A172 (cell line): ENCODE data around the gene ACADM. TPM values are rescaled to one million over a fixed set of nuclear protein-coding genes. Genes with fewer than 3 reads are reported as not detected.
"Not testable (repeated sequence)": the region's sequence is repeated elsewhere in the genome, so short reads cannot be mapped to it uniquely, and the experiment has no call there.

Experiments used
- DNase-seq: peaks from one replicate; pipeline ENCODE4 v3.0.0-alpha.2; 2015; ENCODE audit warnings: low spot score
- total RNA-seq: library from RNA; depleted of rRNA; stranded (reverse); fragments of >200 nt; shearing (Covaris generic); gene quantifications from 2 replicates; pipeline ENCODE4 v1.2.3, GENCODE V29; 2014

Gene ACADM
- total RNA-seq, 1 experiment from 2014 or later = 33.6 TPM

DNA sequence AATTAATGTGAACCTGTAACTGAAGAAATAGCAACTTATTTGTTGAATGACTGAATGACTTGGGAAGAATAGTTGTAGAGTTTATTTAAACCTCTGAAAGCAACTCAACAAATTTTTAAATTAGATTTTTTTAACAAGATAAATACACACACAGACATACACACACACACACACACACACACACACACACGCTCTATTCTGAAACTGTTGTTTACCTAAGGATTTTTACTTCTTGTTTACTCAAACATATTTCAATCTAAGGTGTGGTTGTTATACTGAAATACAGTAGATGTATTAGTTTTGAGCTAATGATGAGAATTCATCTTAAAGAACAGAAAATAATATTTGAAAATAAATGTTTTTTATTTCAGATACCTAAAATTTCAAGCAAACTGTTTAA, 11.5 kb downstream of the ACADM start:
- no peak for DNase-seq

DNA sequence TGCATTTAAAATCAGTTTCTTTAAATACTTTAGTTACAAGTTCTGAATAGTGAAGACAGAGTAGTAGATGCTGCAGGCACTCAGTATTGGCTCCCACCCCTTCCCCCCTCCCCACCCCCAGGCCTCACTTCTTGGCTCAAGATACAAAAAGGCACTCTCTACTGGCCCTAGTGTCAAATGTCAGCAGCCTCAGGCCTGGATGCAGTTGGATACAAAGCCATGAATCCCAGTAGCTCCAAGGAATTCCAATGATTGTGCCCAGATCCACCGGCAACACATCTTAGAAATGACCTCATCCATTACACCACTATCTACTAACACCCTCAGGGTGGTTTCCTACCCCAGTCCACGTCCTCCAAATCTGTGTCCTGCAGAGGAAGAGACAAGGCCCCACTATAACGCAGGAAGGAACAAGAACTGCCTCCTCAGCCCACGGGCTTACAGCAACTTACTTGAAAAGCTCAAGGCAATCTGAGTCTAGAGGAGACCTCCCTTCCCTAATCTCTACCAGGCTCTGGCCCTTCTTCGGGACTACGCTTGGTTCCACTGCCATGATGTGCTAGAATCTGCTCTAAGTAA, 17.6 kb downstream of the ACADM start:
- DNase-seq = no peak

DNA sequence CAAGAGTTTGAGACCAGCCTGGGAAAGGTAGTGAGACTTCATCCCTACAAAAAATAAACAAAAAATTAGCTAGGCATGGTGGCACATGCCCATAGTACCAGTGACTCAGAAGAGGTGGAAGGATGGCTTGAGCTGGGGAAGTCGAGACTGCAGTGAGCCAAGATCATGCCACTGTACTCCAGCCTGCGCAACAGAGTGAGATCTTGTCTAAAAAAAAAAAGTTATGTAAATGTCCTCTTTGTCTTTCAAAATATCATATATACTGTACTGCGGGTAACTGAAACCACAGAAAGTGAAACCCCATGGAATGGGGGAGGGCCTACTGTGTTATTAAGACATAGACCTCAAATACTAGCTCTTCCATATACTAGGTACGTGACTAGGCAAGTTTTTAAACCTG, 20.8 kb downstream of the ACADM start:
- no peak for DNase-seq

DNA sequence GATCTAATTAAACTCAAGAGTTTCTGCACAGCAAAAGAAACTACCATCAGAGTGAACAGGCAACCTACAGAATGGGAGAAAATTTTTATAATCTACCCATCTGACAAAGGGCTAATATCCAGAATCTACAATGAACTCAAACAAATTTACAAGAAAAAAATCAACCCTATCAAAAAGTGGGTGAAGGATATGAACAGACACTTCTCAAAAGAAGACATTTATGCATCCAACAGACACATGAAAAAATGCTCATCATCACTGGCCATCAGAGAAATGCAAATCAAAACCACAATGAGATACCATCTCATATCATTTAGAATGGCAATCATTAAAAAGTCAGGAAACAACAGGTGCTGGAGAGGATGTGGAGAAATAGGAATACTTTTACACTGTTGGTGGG, 32.7 kb downstream of the ACADM start:
- DNase-seq = not testable (repeated sequence)

DNA sequence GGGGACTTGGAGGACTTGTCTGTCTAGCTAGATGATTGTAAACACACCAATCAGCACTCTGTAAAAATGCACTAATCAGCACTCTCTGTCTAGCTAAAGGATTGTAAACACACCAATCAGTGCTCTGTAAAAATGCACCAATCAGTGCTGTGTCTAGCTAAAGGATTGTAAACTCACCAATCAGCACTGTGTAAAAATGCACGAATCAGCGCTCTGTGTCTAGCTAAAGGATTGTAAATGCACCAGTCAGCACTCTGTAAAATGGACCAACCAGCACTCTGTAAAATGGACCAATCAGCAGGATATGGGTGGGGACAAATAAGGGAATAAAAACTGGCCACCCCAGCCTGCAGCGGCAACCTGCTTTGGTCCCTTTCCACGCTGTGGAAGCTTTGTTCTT, 34.0 kb downstream of the ACADM start:
- DNase-seq = not testable (repeated sequence)

DNA sequence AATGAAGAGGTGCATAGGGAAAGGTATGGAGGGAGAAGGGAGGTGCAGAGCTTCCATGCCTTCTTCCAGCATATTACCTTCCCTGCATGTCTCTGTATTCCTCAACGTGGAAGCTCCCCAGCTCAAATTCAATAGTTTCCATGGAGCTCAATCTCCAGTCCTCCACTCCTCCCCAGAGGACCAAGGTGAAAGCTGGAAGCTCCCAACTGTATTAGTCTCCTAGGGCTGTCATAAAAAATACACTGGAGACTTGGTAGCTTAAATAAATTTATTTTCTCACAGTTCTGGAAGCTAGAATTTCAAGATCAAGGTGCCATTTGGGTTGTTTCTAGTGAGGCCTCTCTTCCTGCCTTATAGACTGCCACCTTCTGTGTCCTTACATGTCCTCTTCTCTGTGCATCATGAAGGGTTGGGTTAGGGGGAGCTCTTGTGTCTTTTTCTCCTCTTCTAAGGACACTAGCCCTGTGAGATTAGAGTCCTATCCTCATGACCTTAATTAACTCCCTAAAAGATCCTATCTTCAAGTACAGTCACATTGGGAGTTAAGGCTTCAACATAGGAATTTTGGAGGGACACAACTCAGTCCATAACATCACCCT, 39.6 kb downstream of the ACADM start:
- DNase-seq = no peak

DNA sequence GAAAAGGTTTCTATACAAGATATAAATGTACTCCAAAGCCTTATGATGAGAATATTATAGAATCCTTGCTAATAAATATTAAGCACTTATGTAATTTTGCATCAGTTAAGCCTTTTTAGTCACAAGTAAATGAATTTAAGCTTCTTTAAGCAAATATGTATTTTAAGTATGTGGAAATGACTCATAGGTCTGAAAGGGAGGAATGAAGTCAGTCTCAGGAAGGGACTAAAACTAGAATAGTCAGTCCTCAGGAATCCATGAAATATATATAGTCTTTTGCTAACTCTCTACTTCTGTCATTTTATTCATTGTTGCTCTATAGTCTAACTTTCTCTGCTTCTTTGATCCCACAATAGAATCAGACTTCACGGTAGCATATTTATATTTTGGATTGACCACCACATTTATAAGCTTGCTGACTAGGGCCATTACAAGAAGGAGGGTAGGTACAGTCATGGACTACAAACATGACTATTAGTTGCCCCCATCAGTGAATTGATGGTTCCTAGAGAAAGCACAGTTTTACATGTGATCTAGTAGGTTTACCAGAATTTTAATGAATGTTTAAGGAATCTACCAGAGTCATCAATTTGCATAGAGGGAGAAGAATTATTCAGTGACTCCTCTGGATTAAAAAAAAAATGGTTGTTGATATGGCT, 41.3 kb downstream of the ACADM start:
- DNase-seq = peak; percentile 71

DNA sequence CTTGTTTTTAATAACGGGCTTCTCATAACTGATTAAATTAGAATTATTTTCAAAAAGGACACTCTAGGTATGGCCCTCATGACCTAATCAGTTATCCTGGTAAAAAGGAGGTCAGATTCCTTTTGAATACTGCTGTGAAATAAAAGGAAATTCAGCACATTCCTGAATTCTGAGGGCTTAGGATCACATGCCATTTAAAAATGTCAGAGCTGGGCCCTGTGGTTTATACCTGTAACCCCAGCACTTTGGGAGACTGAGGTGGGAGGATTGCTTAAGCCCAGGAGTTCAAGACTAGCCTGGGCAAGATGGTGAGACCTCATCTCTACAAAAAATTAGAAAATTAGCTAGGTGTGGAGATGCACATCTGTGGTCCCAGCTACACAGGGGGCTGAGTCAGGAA, 43.5 kb downstream of the ACADM start:
- DNase-seq = no peak

DNA sequence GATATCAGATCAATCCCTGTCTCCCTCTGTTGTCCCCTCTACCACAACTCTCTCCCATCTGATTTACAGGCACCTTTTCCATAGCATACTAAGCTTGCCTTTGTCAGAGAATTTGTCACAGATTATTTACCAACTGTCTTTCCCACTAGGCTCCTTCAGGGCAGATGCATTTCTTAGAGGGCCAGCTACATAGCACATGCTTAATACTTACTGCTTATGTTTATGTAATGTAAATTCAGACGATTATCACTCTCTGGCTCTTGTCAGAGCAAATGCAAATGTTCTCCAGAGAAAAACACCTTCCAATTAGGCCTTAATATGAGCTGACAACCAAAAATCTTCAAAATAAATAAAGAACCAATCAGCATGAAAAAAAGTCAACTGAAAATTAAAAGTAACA, 46.3 kb downstream of the ACADM start:
- DNase-seq = no peak

DNA sequence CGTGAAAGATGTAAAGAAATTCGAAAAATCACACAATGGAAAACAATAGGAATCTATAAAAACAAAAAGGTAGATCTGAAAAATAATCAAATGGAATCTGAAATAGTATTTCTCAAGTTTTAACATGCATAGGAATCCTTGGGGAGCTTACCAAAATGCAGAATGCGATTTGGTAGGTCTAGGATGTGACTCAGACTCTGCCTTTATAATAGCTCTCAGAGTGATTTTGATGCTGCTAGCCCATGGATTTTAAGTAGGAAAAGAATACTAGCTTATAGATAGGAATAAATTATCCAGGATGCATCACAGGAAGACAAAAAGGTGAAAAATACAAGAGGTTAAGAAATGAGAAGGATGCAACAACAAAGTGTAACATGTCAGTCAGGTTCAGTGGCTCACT, 47.5 kb downstream of the ACADM start:
- DNase-seq = no peak

DNA sequence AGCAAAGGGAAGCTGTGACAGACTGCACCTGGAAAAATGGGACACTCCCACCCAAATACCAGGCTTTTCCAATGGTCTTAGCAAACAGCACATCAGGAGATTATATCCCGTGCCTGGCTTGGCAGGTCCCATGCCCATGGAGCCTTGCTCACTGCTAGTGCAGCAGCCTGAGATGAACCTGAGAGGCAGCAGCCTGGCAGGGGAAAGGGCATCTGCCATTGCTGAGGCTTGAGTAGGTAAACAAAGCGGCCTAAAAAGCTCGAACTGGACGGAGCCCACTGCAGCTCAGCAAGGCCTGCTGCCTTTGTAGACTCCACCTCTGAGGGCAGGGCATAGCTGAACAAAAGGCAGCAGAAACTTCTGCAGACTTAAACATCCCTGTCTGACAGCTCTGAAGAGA, 53.3 kb downstream of the ACADM start:
- not testable (repeated sequence) for DNase-seq

DNA sequence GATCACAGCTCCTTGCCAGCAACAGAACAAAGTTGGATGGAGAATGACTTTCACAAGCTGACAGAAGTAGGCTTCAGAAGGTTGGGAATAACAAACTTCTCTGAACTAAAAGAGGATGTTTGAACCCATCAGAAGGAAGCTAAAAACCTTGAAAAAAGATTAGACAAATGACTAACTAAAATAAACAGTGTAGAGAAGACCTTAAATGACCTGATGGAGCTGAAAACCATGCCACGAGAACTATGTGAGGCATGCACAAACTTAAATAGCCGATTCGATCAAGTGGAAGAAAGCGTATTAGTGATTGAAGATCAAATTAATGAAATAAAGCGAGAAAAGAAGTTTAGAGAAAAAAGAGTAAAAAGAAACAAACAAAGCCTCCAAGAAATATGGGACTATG, 54.2 kb downstream of the ACADM start:
- DNase-seq = not testable (repeated sequence)

DNA sequence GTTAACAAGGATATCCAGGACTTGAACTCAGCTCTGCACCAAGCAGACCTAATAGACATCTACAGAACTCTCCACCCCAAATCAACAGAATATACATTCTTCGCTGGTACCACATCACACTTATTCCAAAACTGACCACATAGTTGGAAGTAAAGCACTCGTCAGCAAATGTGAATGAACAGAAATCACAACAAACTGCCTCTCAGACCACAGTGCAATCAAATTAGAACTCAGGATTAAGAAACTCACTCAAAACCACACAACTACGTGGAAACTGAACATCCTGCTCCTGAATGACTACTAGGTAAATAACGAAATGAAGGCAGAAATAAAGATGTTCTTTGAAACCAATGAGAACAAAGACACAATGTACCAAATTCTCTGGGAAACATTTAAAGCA, 55.7 kb downstream of the ACADM start:
- DNase-seq = not testable (repeated sequence)

DNA sequence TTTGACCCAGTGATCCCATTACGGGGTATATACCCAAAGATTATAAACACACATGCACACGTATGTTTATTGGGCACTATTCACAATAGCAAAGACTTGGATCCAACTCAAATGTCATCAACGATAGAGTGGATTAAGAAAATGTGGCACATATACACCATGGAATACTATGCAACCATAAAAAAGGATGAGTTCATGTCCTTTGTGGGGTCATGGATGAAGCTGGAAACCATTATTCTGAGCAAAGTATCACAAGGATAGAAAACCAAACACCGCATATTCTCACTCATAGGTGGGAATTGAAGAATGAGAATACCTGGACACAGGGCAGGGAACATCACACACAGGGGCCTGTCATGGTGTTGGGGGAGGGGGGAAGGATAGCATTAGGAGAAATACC, 59.4 kb downstream of the ACADM start:
- not testable (repeated sequence) for DNase-seq

DNA sequence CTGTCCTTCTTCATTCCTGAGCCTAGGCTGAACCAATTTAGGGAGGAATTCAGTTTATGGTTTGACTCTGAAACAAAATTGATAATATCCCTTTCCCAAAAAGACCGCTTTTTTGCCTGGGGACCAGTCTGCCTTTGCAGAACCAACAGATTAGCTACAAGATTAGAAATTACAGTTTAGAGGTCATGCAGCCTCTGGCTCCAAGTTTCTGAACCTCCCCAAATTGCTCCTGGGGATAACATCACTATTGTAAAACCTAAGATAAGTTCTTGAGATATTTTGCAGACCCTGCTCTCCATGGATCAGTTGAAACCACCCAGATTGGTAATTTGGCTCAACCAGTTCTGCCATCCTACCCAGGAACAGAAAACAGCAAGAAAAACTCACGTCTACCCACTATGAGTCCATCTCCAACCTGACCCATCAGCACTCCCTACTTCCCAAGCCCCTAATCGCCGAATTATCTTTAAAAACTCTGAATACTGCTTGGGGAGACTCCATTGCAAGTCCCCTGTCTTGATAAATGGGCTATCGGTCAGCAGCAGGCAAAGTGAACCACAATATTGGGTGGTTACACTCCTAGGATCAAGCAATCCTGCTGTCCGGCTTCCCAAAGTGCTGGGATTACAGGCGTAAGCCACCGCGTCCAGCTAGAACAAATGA, 60.9 kb downstream of the ACADM start:
- DNase-seq = no peak

DNA sequence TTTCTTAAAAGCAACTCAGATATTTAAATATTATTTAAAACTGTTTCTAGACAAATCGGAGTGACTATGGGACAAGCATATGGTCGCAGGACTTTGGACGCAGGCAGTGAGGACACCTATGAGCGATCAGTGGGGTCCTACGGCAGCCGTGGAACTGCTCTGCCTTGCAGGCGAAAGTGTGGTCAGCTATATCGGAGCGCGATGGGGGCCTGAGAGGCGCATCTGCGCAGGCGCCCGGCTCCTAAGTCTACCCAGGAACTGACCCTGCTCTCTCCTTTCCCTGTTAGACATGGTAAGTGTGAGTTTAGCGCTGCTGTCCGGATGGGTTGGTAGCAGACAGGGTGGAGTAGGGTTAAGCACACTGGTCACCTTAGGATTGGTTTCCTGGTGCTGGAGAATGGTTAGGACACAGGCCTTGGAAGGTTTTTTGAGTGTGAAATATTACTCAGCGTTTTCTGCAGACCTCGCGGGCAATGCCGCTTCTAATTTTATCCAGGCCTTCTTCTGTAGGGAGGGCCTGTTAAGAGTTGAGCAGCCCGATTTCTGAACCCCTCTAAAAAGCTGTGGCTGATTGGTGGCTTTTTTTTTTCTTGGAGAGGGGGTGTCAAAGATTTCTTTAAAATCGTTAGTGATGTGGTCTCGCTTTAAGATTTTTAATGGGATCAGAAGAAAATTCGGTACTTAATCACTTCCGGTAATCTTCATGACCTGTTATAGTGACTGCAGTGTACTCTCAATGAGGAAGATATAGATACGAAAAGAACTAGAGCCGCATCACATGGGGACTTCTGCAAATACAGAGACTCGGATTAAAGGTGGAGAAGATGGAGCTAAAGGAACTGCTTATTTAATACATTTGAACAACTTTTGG, 61.7 kb downstream of the ACADM start, which contains the start of gene RABGGTB:
Gene RABGGTB (plus strand): TSS at position 274 of the 871 bp plus-strand sequence. CDS start 16 bp downstream, at position 290.
- DNase-seq = peak; percentile 88

DNA sequence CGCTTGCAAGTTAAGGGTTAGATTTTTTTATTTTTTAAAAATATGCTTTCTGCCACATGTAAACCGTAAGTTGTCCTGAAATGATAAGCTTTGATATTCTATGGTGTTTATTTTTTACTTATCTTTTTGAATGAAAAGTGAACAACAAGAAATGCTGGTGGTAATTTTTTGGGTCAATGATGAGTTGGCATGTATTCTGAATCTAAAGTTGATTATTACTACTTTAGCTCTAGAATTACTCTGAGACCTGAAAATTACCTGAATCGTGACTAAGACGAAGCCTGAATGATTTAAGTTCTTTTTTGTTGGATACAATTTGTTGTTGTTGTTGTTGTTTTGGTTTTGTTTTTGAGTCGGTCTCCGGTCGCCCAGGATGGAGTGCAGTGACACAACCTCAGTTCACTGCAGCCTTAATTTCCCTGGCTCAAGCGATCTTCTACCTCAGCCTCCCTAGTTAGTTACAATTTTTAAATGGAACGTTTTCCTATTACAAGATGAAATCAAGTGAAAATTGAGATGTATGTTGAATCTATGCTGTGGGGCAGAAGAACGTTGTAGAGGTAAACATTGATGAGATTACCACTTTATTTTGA, 62.5 kb downstream of the ACADM start:
- no peak for DNase-seq

DNA sequence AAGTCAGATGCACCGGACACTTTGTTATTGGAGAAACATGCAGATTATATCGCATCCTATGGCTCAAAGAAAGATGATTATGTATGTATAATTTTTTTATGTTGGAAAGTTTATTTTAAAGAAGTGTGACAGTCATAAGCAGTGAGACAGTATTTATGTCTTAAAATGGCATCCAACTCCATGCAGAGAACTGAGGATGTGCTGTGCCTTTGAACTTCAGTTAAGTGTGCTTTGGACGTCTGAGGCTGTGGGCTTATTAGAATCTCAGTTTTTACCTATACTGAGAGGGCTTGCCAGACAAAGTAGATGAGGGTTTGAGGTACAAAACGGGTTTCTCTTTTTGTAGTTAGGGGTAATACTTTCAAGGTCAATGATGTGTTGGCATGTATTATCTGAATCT, 63.0 kb downstream of the ACADM start:
- DNase-seq = no peak

DNA sequence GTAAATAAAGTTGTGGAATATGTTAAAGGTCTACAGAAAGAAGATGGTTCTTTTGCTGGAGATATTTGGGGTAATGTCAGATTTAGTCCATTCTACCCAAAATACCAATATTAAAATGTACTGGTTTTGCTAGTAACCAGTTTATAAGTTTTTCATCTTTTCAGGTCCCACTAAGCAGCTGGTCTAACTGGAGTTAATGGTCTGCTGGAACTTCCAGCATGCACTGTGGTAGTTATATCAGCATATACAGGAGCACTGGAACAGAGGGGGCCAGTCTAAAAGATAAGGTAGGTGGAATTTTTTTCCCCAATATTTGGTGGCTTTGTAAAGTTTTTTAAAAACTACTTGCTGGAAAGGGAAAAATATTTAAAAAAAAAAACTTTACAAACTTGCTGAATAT, 65.5 kb downstream of the ACADM start:
- no peak for DNase-seq

DNA sequence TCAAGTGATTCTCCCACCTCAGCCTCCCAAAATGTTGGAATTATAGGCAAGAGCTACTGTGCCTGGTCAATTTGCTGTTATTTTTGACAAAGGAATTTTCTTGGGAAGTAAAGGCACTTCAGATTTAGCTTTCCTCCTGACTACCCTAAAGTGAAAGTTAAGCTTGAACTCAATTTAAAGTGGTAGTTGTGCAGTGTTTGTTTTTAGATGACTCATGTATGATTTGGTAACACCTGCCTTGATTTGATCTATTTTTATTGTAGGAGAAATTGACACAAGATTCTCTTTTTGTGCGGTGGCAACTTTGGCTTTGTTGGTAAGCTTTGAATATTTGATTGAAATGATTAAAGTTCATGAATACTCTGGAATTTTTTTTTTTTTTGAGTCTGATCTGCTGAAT, 66.5 kb downstream of the ACADM start:
- DNase-seq = peak; percentile 11

DNA sequence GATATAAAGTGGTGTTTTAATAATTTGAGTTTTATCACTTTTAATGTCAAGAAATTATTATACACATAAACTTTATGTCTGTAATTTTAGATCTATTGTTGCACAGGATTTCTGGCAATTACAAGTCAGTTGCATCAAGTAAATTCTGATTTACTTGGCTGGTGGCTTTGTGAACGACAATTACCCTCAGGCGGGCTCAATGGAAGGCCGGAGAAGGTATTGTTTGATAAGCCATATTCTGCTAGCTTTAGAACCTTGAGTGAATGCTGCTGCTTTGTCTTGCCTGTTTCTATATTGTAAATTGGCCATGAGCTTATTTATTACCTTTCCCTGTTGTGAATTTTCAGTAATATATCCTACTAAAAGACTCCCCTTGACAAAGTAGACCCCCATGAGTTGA, 67.6 kb downstream of the ACADM start:
- DNase-seq = no peak
